COR-L47 (cell line): ENCODE measurements around the gene QRICH2.
"Not testable (repeated sequence)": the region's sequence is repeated elsewhere in the genome, so short reads cannot be mapped to it uniquely, and the experiment has no call there.

Source experiments
- DNase-seq: peaks from one replicate; lab custom pipeline; 2025; lab: John Stamatoyannopoulos, UW

Gene QRICH2

GRCh38 chr17:76331083-76331482, 23.0 kb upstream of the QRICH2 start:
- no peak for DNase-seq

GRCh38 chr17:76329664-76330063, 21.6 kb upstream of the QRICH2 start:
- DNase-seq = no peak

GRCh38 chr17:76327696-76328095, 19.6 kb upstream of the QRICH2 start:
- DNase-seq = no peak

GRCh38 chr17:76326306-76326705, 18.2 kb upstream of the QRICH2 start:
- no peak for DNase-seq

GRCh38 chr17:76318586-76318985, 10.5 kb upstream of the QRICH2 start:
- no peak for DNase-seq

- DNase-seq = no peak
These were observed 9.5 kb upstream of the QRICH2 start for GRCh38 chr17:76317535-76317934.

GRCh38 chr17:76314392-76315227, 6.5 kb upstream of the QRICH2 start:
- no peak for DNase-seq

- DNase-seq = no peak
These were observed 4.7 kb upstream of the QRICH2 start for GRCh38 chr17:76312735-76313134.

GRCh38 chr17:76309461-76309860, 1.4 kb upstream of the QRICH2 start:
- no peak for DNase-seq

- no peak for DNase-seq
These were observed 644 bp downstream of the QRICH2 start for GRCh38 chr17:76307299-76307965.

- not testable (repeated sequence) for DNase-seq
These were observed 3.0 kb downstream of the QRICH2 start for GRCh38 chr17:76305135-76305454.

- no peak for DNase-seq
These were observed 3.6 kb downstream of the QRICH2 start for GRCh38 chr17:76304226-76305134.

GRCh38 chr17:76297436-76297835, 10.6 kb downstream of the QRICH2 start:
- no peak for DNase-seq

- no peak for DNase-seq
These were observed 11.2 kb downstream of the QRICH2 start for GRCh38 chr17:76296889-76297288.

GRCh38 chr17:76296186-76296585, 11.9 kb downstream of the QRICH2 start:
- DNase-seq = no peak

GRCh38 chr17:76293106-76293505, 15.0 kb downstream of the QRICH2 start:
- DNase-seq = no peak

GRCh38 chr17:76292567-76292966, 15.5 kb downstream of the QRICH2 start:
- no peak for DNase-seq

- DNase-seq = no peak
These were observed 26.3 kb downstream of the QRICH2 start for GRCh38 chr17:76281573-76282371.

GRCh38 chr17:76280650-76281049, 27.4 kb downstream of the QRICH2 start:
- DNase-seq = no peak

GRCh38 chr17:76279742-76280287, 28.3 kb downstream of the QRICH2 start:
- DNase-seq = no peak

GRCh38 chr17:76278952-76279741, 28.9 kb downstream of the QRICH2 start:
- DNase-seq = peak; percentile 64
